Adrenal gland (tissue), 5 donors: Measurements from ENCODE around the gene COA4.

Experiments used
- POLR2A ChIP-seq, 2 donors: fragments of 450-650 bp; IDR thresholded peaks; one replicate each; pipeline ENCODE4 v1.6.1; 2017; ENCODE audit warnings: antibody characterized with exemption in 2 of 2, mild to moderate bottlenecking in 2 of 2, moderate library complexity in 1 of 2
- TF ChIP-seq, protein P1 (sequence below), 6 experiments: fragments of 450-650 bp in 4 of 6; fragments of 200-600 bp in 2 of 6; sonication (generic) in 1 of 6; IDR thresholded peaks; 1 replicate in 5 of 6; 2 replicates in 1 of 6; pipeline versions ENCODE4 v1.5.1 to v1.8.0; 2016 to 2021; ENCODE audit warnings: antibody characterized with exemption in 6 of 6, mild to moderate bottlenecking in 2 of 6, moderate library complexity in 1 of 6
- donor health status: DM: no; HTN: no; CAD: no.

DNA sequence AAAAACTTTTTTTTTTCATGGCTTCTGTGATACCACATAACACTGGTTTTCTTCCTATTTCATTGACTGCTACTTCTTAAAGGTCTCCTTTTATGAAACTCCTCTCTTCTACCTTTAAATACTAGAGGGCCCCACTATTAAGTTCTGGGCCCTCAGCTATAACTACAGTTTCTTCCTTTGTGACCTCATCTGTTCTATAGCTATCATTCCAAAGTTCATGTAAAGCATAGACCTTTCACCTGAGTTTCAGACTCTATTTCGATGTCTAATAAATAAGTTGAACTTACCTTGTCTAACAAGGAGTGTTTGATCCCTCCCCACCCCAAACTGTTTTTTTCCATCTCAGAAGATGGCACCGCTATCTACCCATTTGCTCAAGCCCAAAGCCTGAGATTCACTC lies 35.4 kb upstream of the COA4 start:
- TF ChIP-seq, protein P1, sequence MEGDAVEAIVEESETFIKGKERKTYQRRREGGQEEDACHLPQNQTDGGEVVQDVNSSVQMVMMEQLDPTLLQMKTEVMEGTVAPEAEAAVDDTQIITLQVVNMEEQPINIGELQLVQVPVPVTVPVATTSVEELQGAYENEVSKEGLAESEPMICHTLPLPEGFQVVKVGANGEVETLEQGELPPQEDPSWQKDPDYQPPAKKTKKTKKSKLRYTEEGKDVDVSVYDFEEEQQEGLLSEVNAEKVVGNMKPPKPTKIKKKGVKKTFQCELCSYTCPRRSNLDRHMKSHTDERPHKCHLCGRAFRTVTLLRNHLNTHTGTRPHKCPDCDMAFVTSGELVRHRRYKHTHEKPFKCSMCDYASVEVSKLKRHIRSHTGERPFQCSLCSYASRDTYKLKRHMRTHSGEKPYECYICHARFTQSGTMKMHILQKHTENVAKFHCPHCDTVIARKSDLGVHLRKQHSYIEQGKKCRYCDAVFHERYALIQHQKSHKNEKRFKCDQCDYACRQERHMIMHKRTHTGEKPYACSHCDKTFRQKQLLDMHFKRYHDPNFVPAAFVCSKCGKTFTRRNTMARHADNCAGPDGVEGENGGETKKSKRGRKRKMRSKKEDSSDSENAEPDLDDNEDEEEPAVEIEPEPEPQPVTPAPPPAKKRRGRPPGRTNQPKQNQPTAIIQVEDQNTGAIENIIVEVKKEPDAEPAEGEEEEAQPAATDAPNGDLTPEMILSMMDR (IDR thresholded peaks at IDR 0.05): no peak
- TF ChIP-seq POLR2A (IDR thresholded peaks at IDR 0.05): no peak
